Measurements from ENCODE around the gene SUPT20H. TPM values are rescaled to one million over a fixed set of nuclear protein-coding genes. Genes with fewer than 3 reads are reported as not detected.

The SUPT20H gene
- total RNA-seq, 6 donors from 2014 or later, result 31.7 to 82.7 (median 44.0) TPM

DNA sequence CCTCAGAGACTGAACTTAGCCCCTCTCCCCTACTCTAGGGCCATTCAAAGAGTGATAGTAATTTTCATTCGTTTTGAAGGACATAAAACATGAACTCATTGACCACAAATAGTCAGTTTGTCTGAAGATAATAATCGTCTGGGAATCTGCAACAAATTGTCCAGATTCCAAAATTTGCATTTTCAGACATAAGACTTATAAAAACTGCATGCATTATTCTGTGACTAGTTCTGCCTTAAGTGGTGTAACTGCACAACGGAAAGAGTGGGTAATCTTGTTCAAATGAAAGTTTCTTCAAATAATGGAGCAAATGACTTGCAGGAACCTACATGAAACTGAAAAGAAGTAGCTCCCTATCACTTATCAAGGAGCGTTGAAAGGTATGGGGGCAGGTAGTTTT lies 37.6 kb upstream of the SUPT20H start:
- DNase-seq (no peak), ATAC-seq (ENCODE audit: low FRiP score in 2 of 2) (no peak)
- WGBS, 2 donors, result 64 to 75% methylated on average over 4 of the region's 4 CpGs
- H3K27me3 ChIP-seq, result no peaks in the 10 kb centered on the region
- no peaks in the 10 kb centered on the region for H3K9me3 ChIP-seq
- H3K4me3 ChIP-seq, result no peak overlapping the region
- TF ChIP-seq, protein P1, sequence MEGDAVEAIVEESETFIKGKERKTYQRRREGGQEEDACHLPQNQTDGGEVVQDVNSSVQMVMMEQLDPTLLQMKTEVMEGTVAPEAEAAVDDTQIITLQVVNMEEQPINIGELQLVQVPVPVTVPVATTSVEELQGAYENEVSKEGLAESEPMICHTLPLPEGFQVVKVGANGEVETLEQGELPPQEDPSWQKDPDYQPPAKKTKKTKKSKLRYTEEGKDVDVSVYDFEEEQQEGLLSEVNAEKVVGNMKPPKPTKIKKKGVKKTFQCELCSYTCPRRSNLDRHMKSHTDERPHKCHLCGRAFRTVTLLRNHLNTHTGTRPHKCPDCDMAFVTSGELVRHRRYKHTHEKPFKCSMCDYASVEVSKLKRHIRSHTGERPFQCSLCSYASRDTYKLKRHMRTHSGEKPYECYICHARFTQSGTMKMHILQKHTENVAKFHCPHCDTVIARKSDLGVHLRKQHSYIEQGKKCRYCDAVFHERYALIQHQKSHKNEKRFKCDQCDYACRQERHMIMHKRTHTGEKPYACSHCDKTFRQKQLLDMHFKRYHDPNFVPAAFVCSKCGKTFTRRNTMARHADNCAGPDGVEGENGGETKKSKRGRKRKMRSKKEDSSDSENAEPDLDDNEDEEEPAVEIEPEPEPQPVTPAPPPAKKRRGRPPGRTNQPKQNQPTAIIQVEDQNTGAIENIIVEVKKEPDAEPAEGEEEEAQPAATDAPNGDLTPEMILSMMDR (IDR thresholded peaks at IDR 0.05), result no peak
- no peak for TF ChIP-seq POLR2AphosphoS5 (IDR thresholded peaks at IDR 0.05)
- H3K27ac ChIP-seq, result no peak overlapping the region
- H3K4me1 ChIP-seq, result no peaks in the 10 kb centered on the region
- H3K36me3 ChIP-seq, result no peaks in the 10 kb centered on the region

DNA sequence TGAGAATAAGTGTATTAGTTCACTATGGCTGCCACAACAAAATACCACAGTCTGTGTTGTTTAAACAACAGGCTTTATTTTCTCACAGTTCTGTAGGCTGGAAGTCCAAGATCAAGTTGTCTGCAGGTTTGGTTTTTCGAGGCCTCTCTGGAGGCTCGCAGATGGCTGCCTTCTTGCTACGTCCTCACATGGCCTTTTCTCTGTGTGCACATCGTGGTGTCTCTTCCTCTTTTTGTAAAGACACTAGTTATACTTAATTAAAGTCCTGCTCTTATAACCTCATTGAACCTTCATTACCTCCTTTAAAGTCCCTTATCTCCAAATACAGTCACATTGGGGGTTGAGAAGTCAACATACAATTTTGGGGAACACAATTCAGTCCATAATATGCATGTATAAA lies 35.4 kb upstream of the SUPT20H start:
- Histone ChIP-seq H3K27ac (no peak overlapping the region), H3K4me1 (no peaks in the 10 kb centered on the region), H3K27me3 (no peaks in the 10 kb centered on the region), H3K36me3 (no peaks in the 10 kb centered on the region), H3K9me3 (no peaks in the 10 kb centered on the region), H3K4me3 (no peak overlapping the region)
- no peak for TF ChIP-seq POLR2A (IDR thresholded peaks at IDR 0.05)
- TF ChIP-seq, protein P1 (IDR thresholded peaks at IDR 0.05), result no peak
- no peak for TF ChIP-seq POLR2AphosphoS5 (IDR thresholded peaks at IDR 0.05)
- no peak for TF ChIP-seq EP300 (IDR thresholded peaks at IDR 0.05)
- 88 to 91% methylated on average over 4 of the region's 4 CpGs for WGBS, 2 donors
- no peak for ATAC-seq (ENCODE audit: low FRiP score in 2 of 2)
- DNase-seq, result no peak

DNA sequence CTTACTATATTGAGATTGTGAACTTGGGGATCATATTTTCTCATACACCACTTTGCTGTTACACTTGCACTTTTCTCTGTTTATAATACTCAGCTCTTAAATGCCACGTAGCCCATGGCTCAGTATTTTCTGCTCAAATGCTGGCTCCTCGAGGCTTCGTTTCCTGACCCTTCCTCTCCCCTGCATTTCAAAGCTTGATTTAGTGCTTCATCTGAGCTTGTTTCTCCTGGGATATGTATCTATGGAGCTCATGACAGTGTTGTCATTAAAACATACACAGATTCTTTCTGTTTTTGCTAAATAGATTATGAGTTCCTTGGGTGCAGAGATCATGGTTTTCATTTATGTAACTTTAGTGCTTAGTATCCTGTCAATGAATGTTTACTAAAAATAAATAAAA lies 34.6 kb upstream of the SUPT20H start:
- 47 to 48% methylated on average over 3 of the region's 3 CpGs for WGBS, 2 donors
- Histone ChIP-seq H3K27ac (no peak overlapping the region), H3K4me1 (no peaks in the 10 kb centered on the region), H3K36me3 (no peaks in the 10 kb centered on the region), H3K4me3 (no peak overlapping the region), H3K27me3 (no peaks in the 10 kb centered on the region), H3K9me3 (no peaks in the 10 kb centered on the region)
- ATAC-seq (ENCODE audit: low FRiP score in 2 of 2) (no peak), DNase-seq (no peak)
- TF ChIP-seq, protein P1 (IDR thresholded peaks at IDR 0.05), result no peak
- no peak for TF ChIP-seq POLR2AphosphoS5 (IDR thresholded peaks at IDR 0.05)
- TF ChIP-seq EP300 (IDR thresholded peaks at IDR 0.05), result no peak
- no peak for TF ChIP-seq POLR2A (IDR thresholded peaks at IDR 0.05)

DNA sequence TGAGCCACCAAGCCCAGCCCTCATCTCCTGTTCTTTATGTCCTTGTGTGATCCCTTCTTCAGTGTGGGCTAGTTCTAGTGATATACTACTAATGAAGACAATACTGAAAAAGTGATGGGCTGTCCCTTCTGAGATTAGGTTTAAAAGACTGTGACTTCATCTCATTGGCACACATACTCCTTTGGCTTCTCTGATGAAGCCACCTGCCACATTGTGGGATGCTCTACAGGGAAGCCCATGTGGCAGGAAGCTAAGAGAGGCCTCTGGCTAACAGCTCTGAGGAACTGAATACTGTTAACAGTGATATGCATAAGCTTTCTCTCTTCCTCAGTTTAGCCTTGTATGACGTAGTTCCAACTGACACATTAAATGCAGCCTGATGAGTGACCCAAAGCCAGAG lies 32.3 kb upstream of the SUPT20H start:
- TF ChIP-seq EP300 (IDR thresholded peaks at IDR 0.05), result no peak
- TF ChIP-seq, protein P1 (IDR thresholded peaks at IDR 0.05), result no peak
- TF ChIP-seq POLR2A (IDR thresholded peaks at IDR 0.05), result no peak
- TF ChIP-seq POLR2AphosphoS5 (IDR thresholded peaks at IDR 0.05), result no peak
- DNase-seq (no peak), ATAC-seq (ENCODE audit: low FRiP score in 2 of 2) (no peak)
- H3K4me1 ChIP-seq, result no peaks in the 10 kb centered on the region
- H3K27ac ChIP-seq, result peak overlapping the region in 2 of 4 donors; percentile 33 to 73
- H3K4me3 ChIP-seq, result no peak overlapping the region
- H3K9me3 ChIP-seq, result no peaks in the 10 kb centered on the region
- H3K27me3 ChIP-seq, result no peaks in the 10 kb centered on the region
- H3K36me3 ChIP-seq, result no peaks in the 10 kb centered on the region
- 64 to 91% methylated on average over 1 of the region's 1 CpG for WGBS, 2 donors

DNA sequence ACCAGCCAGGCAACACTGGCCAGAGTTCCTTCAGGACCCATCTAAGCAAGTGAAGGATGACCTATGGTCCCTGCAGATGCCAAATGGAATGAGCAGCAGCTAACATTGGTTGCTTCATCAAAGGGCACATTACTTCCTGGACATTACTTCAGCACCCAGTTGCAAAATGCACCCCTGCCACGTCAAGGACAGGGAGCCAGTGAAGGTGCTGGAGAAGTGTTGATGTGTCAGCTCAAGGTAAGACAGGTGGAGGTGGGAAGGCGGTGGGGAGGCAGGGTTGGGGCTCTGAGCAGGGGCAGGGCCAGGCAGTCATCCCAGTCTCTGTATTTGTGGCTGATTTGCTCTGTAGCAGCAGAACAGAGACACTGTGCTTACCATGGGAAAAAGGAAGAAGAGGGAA lies 31.4 kb upstream of the SUPT20H start:
- 65 to 88% methylated on average over 2 of the region's 2 CpGs for WGBS, 2 donors
- DNase-seq, result peak; percentile 27 to 44
- no peaks in the 10 kb centered on the region for H3K36me3 ChIP-seq
- no peaks in the 10 kb centered on the region for H3K4me1 ChIP-seq
- peak overlapping the region in 3 of 4 donors; percentile 16 to 73 (median 33) for H3K27ac ChIP-seq
- no peaks in the 10 kb centered on the region for H3K9me3 ChIP-seq
- peak in 1 of 2 donors; percentile 57 for TF ChIP-seq POLR2AphosphoS5 (IDR thresholded peaks at IDR 0.05)
- TF ChIP-seq, protein P1 (IDR thresholded peaks at IDR 0.05), result no peak
- H3K27me3 ChIP-seq, result no peaks in the 10 kb centered on the region
- H3K4me3 ChIP-seq, result peak overlapping the region in 1 of 4 donors; percentile 9
- ATAC-seq (ENCODE audit: low FRiP score in 2 of 2), result peak; percentile 26 to 55

All from upper lobe of left lung (tissue), 6 donors.